ENCODE data around the gene PHF3.

- no peak for TF ChIP-seq CTCF (conservative IDR thresholded peaks at IDR 0.05; ENCODE audit: low read depth in 2 of 2)
- no peak for TF ChIP-seq POLR2AphosphoS5 (IDR thresholded peaks at IDR 0.05; ENCODE audit: low read depth)
- TF ChIP-seq EZH2 (IDR thresholded peaks at IDR 0.05; ENCODE audit: low read depth, unreplicated experiment), result no peak
- no peak for TF ChIP-seq JUNB (IDR thresholded peaks at IDR 0.05; ENCODE audit: unreplicated experiment)
- TF ChIP-seq STAT1 (IDR thresholded peaks at IDR 0.05; ENCODE audit: unreplicated experiment), result no peak
- TF ChIP-seq ZNF331 (CRISPR knock-in tag; IDR thresholded peaks at IDR 0.05; ENCODE audit: low read depth), result no peak
- no peak for TF ChIP-seq NANOG (IDR thresholded peaks at IDR 0.05; ENCODE audit: borderline replicate concordance)
Measured at GRCh38 chr6:63640062-63640461, 4.5 kb downstream of the PHF3 start.
